Hypothalamus (tissue), 51 donors: ENCODE results near the gene KLHDC10.
"Not testable (repeated sequence)": the region's sequence is repeated elsewhere in the genome, so short reads cannot be mapped to it uniquely, and the experiment has no call there.

Experiments used
- DNase-seq, 51 donors: peaks; one replicate each; lab custom pipeline; 2025; lab: John Stamatoyannopoulos, UW

KLHDC10 gene

GRCh38 chr7:130139193-130139960 is 69.0 kb downstream of the KLHDC10 start:
- DNase-seq: no peak

DNA sequence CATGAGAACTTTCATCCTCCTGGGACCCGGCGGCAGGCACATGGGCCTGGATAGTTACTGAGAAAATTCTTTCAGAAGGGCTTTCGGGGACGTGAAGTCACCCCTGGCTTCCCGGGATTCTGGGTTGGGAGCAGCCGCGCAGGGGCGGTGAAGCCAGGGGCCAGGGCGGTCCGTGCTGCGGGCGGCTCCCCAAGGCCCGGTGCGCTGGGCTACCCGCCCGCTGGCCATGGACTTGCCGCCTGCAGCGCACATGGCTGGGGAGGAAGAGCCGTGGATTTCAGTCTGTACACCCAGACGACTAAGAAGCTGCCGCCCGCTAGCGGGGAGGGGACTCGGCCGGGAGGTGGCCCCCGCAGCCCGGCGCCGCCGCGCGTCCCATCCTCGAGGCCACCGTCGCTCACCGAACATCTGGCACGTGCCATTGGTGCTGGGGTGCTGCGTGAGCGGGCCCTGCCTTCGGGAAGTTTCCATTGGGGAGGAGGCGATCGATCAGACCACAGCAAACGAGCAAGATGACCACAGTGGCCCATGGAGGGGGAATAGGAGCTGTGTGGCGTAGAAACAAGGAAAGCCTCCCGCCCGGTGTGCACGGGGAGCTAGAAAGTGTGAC is 70.3 kb downstream of the KLHDC10 start:
- DNase-seq: no peak

DNA sequence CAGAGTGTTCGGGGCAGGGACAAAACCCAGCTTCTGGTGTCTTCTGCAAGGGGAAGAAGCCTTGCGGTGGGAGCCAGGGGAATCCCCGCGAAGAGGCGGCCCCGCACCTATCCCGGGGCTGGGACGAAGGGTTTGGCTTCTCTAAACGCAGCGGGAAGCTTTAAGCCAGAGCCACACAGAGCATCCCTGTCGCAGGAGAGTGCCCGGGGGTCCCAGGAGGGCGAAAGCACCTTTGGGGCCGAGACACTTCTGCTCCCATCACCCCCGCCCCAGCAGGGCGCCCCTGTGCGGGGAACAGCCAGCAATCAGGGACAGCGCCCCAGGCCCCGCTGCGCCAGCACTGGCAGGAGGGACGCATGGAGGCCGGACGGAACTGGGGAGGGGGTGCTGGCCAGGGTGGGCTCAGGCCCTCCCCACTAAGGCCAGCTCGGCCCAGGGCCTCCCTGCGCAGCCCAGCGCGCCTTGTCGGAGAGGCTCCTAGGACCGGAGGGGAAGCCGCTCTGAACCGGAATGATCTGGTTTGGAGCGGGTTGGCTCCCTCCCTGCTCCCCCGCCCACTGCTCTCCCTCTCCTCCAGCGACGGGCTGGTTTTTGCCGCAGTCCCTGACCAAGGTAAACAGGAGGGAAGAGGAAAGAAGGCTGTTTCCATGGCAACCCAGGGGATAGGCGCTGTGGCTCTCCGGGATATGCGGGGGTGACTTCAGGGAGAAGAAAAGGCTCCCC is 71.0 kb downstream of the KLHDC10 start:
- DNase-seq: peak in 43 of 51 donors; percentile 8 to 84 (median 56)

DNA sequence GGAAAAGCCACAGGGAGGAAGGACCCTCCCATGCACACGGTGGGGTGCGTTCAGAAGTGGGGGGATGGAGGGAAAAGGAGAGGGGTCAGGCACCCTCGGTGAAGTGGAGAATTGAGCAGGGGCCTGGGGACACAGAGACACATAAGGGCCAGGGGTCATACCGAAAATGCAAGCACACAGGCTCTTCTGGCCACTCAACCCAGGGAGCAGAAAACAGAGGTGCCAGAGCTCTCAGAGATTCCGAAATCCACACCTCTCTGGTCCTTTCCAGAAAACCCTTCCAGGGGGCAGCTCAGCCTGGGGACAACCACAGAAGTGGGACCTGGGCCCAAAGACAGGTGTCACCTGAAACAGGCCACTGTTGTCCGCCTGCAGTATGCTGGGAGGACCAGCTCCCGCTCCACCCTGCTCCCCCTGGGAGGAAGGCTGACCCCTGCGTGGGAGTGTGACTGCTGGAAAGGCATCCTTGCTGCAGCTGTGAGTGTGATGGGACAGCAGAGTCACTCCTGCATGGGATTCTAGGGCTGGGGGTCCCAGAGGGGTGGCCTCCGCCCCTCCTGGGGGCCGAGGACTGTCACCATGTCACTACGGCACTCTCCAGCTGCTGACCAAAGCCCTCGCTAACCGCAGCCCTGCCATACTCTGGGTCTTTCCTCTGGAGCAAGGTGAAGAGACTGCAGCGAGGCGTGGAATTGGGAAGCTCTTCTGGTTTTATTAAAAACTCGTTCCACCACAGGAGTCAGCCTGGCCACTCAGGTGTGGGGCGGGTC is 71.7 kb downstream of the KLHDC10 start:
- DNase-seq: peak in 1 of 51 donors; percentile 57

DNA sequence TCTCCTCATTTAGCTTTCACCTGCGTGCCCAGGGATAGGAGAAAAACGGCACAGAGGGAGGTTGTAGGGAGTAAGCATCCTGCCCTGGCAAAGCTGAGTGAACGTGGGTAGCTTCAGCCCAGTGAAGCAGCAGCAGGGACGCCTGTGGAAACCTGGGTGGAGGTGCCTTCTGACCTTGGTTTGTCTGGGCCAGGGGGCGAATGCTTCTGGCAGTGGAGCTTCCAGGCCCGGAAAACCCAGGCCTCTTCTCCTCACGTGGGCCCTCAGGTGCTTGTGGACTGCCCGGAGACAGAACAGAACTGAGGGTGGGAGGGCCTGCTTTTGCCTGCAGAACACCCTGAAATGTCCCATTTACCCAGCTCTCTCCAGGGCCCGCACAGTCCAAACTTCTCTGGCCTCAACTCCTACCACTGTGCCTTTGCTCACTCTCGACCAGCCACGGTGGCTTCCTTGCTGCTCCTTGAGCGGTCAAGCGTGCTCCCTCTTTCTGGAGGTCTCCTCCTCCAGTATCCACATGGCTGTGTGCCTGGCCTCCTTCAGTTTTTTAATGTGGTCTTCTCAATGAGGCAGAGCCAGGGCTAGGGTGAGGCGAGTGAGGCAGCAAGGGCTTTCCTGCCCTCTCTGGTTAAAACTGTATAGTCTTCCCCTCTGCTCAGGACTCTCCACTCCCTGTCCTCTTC is 72.5 kb downstream of the KLHDC10 start:
- no peak for DNase-seq

- DNase-seq: no peak
Observed at GRCh38 chr7:130143334-130143732, 73.0 kb downstream of the KLHDC10 start.

DNA sequence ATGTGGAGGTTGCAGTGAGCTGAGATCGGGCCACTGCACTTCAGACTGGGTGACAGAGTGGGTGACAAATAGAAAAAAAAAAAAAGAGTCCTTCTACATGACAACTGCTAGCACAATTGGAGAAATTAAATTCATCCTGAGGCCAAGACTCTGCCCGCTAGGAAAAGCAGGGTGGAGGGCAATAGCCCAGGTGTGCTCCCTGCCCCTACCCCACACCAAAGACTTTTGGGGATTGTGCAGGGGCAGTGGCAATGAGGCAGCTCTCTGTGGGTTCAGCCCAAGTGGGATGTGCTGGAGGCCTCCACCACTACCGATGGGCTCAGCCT is 73.6 kb downstream of the KLHDC10 start:
- DNase-seq: no peak

- peak in 1 of 51 donors; percentile 31 for DNase-seq
Observed at GRCh38 chr7:130144312-130145171, 74.2 kb downstream of the KLHDC10 start.

- no peak for DNase-seq
Observed at GRCh38 chr7:130145424-130146100, 75.2 kb downstream of the KLHDC10 start.

DNA sequence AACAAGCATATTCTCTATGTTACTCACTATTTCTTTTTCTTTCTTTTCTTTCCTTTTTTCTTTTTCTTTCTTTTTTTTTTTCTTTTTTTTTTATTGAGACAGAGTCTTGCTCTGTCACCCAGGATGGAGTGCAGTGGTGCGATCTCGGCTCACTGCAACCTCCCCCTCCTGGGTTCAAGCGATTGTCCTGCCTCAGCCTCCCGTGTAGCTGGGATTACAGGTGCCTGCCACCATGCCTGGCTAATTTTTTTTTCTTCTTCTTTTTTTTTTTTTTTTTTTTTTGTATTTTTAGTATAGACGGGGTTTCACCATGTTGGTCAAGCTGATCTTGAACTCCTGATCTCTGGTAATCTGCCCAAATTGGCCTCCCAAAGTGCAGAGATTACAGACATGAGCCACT is 75.8 kb downstream of the KLHDC10 start:
- not testable (repeated sequence) for DNase-seq

DNA sequence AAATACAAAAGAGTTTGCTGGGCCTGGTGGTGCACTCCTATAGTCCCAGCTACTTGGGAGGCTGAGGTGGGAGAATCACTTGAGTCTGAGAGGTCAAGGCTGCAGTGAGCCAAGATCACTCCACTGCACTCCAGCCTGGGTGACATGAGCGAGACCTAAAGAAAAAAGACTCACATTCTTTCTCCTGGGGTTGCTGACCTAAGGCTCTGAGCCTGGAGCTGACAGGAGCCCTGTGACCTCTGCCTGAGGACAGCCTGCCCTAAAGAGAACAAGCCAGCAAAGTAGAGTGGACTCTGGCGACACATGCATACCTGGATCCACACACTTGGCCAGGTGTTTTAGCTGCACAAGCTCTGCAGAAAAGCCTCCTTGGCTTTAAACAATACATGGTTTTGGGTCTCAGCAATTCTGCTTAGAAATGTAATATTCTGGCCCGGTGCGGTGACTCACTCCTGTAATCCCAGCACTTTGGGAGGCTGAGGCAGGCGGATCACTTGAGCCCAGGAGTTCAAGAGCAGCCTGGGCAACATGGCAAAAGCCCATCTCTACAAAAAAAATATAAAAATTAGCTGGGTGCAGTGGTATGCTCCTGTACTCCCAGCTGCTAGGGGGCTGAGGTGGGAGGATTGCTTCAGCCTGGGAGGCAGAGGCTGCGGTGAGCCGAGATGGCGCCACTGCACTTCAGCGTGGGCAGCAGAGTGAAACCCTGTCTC is 76.5 kb downstream of the KLHDC10 start:
- DNase-seq: no peak

DNA sequence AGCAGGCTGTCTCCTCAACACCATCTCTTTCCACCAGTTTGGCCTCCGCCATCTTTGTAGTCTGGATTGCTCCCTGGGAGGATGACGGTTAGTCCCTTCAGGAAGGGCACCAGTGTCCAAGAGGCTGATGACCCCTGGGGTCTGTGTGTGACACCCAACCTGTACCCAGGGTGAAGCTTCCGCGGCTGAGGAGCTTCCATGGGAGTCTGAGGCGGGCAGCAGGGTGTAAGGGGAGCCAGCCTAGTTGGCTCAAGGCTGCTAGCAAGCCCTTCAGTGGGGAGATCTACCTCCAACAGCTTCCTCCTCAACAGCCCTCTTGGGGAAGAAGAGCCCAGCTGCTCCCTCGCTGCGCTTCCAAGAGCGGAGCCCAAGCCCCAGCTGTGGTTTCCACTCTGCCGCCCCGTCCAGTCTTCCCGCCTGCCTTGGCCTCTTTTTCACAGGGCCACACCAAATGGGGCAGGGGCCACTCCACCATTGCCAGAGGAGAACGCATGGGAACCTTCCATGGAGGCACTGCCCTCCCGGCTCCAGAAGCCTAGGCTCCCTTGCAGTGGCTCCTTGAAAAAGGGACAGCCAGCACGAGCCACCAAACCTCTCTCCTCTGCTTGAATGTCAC is 77.5 kb downstream of the KLHDC10 start:
- DNase-seq: no peak

DNA sequence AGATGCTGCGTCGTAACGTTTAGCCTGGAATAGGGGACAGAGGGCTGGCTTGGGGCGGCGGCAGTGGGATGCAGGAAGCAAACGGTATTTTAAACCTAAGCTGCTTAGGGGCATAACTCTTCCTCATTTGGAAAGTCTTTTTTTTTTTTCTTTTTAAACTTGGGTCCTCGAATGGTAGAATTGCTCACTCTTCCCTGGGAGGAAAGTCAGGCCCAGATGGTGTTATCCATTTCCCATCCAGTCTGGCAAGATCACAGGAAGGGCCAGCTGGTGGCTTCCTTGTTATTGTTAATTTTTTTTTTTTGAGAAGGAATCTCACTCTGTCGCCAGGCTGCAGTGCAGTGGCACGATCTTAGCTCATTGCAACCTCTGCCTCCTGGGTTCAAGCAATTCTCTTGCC is 78.2 kb downstream of the KLHDC10 start:
- DNase-seq: no peak

DNA sequence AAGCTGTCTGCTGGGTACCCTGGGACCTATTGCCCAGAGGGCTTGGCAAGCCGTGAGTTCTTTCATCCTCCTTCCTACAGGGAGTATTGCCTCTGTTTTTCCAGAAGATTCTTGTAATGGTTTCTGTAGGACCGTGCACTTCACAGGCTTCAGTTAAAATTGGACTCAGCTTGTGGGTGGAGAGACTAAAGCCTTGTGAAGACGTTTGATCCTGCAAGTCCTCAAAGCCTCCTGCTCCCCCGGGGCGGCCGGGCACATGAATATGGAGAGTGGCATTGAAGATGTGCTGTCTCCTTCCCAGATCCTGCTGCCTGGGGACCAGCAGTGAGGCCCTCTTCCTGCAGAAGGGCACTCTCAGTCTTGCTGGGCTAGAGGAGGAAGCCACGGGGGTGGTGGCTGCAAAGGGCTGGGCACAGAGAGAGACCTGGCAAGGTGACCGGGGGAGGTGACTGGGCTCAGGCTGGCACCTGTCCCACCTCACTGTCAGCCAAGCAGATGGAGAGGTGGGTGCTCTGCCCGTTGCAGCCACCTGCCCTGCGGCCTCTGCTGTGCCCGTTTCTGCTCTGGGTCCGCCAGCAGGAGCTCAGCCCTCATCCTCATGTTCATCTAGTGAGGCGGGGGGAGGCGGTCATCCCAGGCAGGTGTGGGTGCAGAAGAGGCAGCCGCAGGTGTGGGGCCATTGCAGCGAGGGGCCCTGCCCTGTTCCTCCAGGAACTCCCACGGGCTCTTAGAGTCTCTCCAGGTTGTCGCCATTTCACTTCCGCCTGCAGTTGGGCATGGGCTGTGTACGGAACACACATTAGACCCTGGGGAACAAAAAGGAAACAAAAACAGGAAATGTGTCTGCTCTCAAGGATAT is 79.2 kb downstream of the KLHDC10 start:
- DNase-seq: no peak

GRCh38 chr7:130150587-130150986 is 80.3 kb downstream of the KLHDC10 start:
- no peak for DNase-seq

GRCh38 chr7:130151591-130152492 is 81.5 kb downstream of the KLHDC10 start:
- DNase-seq: no peak
